ENCODE measurements around the gene LIMCH1. TPM values are rescaled to one million over a fixed set of nuclear protein-coding genes. Genes with fewer than 3 reads are reported as not detected.

LIMCH1 gene
- polyA plus RNA-seq, 5 donors, result 85.4 to 134 (median 114) TPM

Other genes with a start within 250 kb of the LIMCH1 start
- gene PHOX2B, start 210.6 kb downstream of the LIMCH1 start, polyA plus RNA-seq (ENCODE audit: insufficient read depth in 1 of 5, insufficient read length in 5 of 5, low replicate concordance in 1 of 5), result under 1 TPM in 3 of 5 donors, not detected in 2; 0.07 to 0.17 (median 0.08) TPM